Uterus (tissue), 2 donors: ENCODE measurements around the gene RAB11FIP5.

ENCODE experiments used
- CTCF ChIP-seq, 4 experiments: fragments of 200-600 bp in 2 of 4; fragments of 450-650 bp in 2 of 4; sonication (generic) in 2 of 4; IDR thresholded peaks; one replicate each; pipeline ENCODE4 v1.5.1; 2016 to 2019; ENCODE audit warnings: antibody characterized with exemption in 4 of 4, mild to moderate bottlenecking in 2 of 4, moderate library complexity in 1 of 4
- POLR2A ChIP-seq, 2 donors: fragments of 450-650 bp; IDR thresholded peaks; one replicate each; pipeline ENCODE4 v1.6.1; 2016; ENCODE audit warnings: antibody characterized with exemption in 2 of 2, mild to moderate bottlenecking in 1 of 2, moderate library complexity in 1 of 2

- TF ChIP-seq CTCF (IDR thresholded peaks at IDR 0.05) (no peak), POLR2A (IDR thresholded peaks at IDR 0.05) (no peak)
Observed at GRCh38 chr2:73031095-73031678, 81.6 kb downstream of the RAB11FIP5 start.
